ENCODE data around the gene PPP1CA.

The PPP1CA gene

DNA sequence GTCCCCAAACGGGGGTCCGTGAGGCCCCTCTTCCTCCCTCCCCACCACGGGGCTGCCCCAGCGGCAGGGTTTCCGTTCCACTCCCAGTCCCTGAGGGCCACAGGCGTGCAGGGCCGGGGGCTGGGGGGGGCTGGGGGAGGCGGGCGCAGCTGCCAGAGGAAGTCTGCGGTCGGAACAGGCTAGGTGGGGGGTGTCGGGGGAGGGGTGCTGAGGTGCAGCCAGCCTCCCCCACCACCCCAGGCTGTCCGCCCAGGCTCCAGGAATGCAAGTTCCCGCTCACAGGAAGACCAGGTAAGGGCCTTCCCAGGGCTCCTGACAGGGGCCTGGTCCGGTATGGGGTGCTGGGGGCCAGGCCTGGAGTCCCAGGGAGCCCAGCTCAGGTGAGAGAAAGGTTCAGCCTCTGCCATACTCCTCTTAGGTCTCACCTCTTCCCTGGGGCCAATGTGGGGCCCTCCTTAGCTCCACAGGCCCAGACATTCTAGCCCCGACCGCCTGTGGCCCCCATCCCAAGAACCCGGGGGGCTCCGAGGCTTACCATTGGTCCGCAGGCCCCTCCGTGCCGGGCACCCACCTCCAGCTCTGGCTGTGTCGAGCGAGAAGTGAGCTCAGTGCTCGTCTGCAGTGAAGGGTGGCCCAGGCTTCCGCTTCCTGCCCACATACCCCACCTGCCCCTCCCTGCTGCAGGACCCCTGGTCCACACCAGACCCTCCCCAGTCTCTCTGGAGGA lies 35.6 kb upstream of the PPP1CA start, which contains the start of gene PTPRCAP:
Gene PTPRCAP (minus strand): TSS at position 601 of the 727 bp plus-strand sequence. CDS start 63 bp downstream, at position 538.
- Histone ChIP-seq H3K79me2 (no peaks in the 10 kb centered on the region), H3K9me3 (ENCODE audit: control insufficient read depth, low read length) (no peaks in the 10 kb centered on the region), H2AFZ (no peak within 1 kb of the TSS), H3K9ac (no peak within 1 kb of the TSS), H3K27ac (no peak within 1 kb of the TSS), H3K4me1 (no peaks in the 10 kb centered on the region), H3K4me3 (ENCODE audit: low read depth, low read length) (no peak within 1 kb of the TSS), H3K36me3 (ENCODE audit: control insufficient read depth, insufficient read depth, low read length) (no peaks in the 10 kb centered on the region), H3K27me3 (ENCODE audit: control insufficient read depth, insufficient read depth, low read length) (no peaks in the 10 kb centered on the region), H3K4me2 (ENCODE audit: low read length) (no peak within 1 kb of the TSS)
- TF ChIP-seq, protein P1, sequence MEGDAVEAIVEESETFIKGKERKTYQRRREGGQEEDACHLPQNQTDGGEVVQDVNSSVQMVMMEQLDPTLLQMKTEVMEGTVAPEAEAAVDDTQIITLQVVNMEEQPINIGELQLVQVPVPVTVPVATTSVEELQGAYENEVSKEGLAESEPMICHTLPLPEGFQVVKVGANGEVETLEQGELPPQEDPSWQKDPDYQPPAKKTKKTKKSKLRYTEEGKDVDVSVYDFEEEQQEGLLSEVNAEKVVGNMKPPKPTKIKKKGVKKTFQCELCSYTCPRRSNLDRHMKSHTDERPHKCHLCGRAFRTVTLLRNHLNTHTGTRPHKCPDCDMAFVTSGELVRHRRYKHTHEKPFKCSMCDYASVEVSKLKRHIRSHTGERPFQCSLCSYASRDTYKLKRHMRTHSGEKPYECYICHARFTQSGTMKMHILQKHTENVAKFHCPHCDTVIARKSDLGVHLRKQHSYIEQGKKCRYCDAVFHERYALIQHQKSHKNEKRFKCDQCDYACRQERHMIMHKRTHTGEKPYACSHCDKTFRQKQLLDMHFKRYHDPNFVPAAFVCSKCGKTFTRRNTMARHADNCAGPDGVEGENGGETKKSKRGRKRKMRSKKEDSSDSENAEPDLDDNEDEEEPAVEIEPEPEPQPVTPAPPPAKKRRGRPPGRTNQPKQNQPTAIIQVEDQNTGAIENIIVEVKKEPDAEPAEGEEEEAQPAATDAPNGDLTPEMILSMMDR (IDR thresholded peaks at IDR 0.05) = no peak

- Histone ChIP-seq H3K4me1 (no peaks in the 10 kb centered on the region), H3K27me3 (ENCODE audit: control insufficient read depth, insufficient read depth, low read length) (no peaks in the 10 kb centered on the region), H3K36me3 (ENCODE audit: control insufficient read depth, insufficient read depth, low read length) (no peaks in the 10 kb centered on the region), H3K4me3 (ENCODE audit: low read depth, low read length) (no peak overlapping the region), H3K9me3 (ENCODE audit: control insufficient read depth, low read length) (no peaks in the 10 kb centered on the region), H3K9ac (no peak overlapping the region), H3K79me2 (no peaks in the 10 kb centered on the region), H3K4me2 (ENCODE audit: low read length) (no peak overlapping the region), H2AFZ (no peak overlapping the region), H3K27ac (no peak overlapping the region)
- TF ChIP-seq, protein P1 (IDR thresholded peaks at IDR 0.05) = no peak
These were observed 34.9 kb upstream of the PPP1CA start for GRCh38 chr11:67436459-67437081.

- TF ChIP-seq, protein P1 (IDR thresholded peaks at IDR 0.05) = no peak
- H3K4me2 ChIP-seq (ENCODE audit: low read length) = no peak overlapping the region
- H3K4me1 ChIP-seq = no peaks in the 10 kb centered on the region
- no peaks in the 10 kb centered on the region for H3K36me3 ChIP-seq (ENCODE audit: control insufficient read depth, insufficient read depth, low read length)
- H2AFZ ChIP-seq = no peak overlapping the region
- no peak overlapping the region for H3K27ac ChIP-seq
- no peak overlapping the region for H3K9ac ChIP-seq
- H3K9me3 ChIP-seq (ENCODE audit: control insufficient read depth, low read length) = no peaks in the 10 kb centered on the region
- H3K4me3 ChIP-seq (ENCODE audit: low read depth, low read length) = no peak overlapping the region
- no peaks in the 10 kb centered on the region for H3K27me3 ChIP-seq (ENCODE audit: control insufficient read depth, insufficient read depth, low read length)
- no peaks in the 10 kb centered on the region for H3K79me2 ChIP-seq
These were observed 34.2 kb upstream of the PPP1CA start for GRCh38 chr11:67435727-67436458.

- H3K79me2 ChIP-seq = peaks cover 2% of the 10 kb centered on the region
- no peaks in the 10 kb centered on the region for H3K9me3 ChIP-seq (ENCODE audit: control insufficient read depth, low read length)
- no peak overlapping the region for H3K4me3 ChIP-seq (ENCODE audit: low read depth, low read length)
- no peak overlapping the region for H2AFZ ChIP-seq
- no peak overlapping the region for H3K4me2 ChIP-seq (ENCODE audit: low read length)
- H3K4me1 ChIP-seq = no peaks in the 10 kb centered on the region
- TF ChIP-seq, protein P1 (IDR thresholded peaks at IDR 0.05) = no peak
- no peak overlapping the region for H3K27ac ChIP-seq
- H3K27me3 ChIP-seq (ENCODE audit: control insufficient read depth, insufficient read depth, low read length) = no peaks in the 10 kb centered on the region
- H3K36me3 ChIP-seq (ENCODE audit: control insufficient read depth, insufficient read depth, low read length) = no peaks in the 10 kb centered on the region
- no peak overlapping the region for H3K9ac ChIP-seq
These were observed 33.5 kb upstream of the PPP1CA start for GRCh38 chr11:67435031-67435726.

Data from parathyroid adenoma (tissue), 2 donors.